Thyroid gland (tissue), 4 donors: ENCODE results near the gene PLBD2.

Experiments used
- CTCF ChIP-seq, 6 experiments: fragments of 200-600 bp in 3 of 6; fragments of 450-650 bp in 3 of 6; sonication (generic) in 3 of 6; IDR thresholded peaks; one replicate each; pipeline ENCODE4 v1.5.1; 2016 to 2019; ENCODE audit warnings: antibody characterized with exemption in 6 of 6, mild to moderate bottlenecking in 2 of 6, inconsistent platforms in 1 of 6, moderate library complexity in 1 of 6
- POLR2A ChIP-seq, 2 donors: fragments of 450-650 bp; IDR thresholded peaks; one replicate each; pipeline ENCODE4 v1.6.1; 2017; ENCODE audit warnings: antibody characterized with exemption in 2 of 2, mild to moderate bottlenecking in 2 of 2, moderate library complexity in 1 of 2

- no peak for TF ChIP-seq CTCF (IDR thresholded peaks at IDR 0.05)
- no peak for TF ChIP-seq POLR2A (IDR thresholded peaks at IDR 0.05)
These were observed 11.3 kb upstream of the PLBD2 start for GRCh38 chr12:113347107-113347506.
